Muscle of leg (tissue), 16 donors: ENCODE measurements around the gene CD300LF. TPM values are rescaled to one million over a fixed set of nuclear protein-coding genes. Genes with fewer than 3 reads are reported as not detected.

Experiments
- DNase-seq: peaks from one replicate; pipeline ENCODE4 v3.0.0; 2013
- H3K27ac ChIP-seq: one replicate; pipeline ENCODE4 v1.5.1; 2013; ENCODE audit warnings: mild to moderate bottlenecking, low read length, control low read depth
- H3K27me3 ChIP-seq: one replicate; pipeline ENCODE4 v1.6.1; 2013; ENCODE audit warnings: low read length; ENCODE audit not compliant: control insufficient read depth, insufficient read depth
- H3K36me3 ChIP-seq: one replicate; pipeline ENCODE4 v1.6.1; 2013; ENCODE audit warnings: low read length; ENCODE audit not compliant: control insufficient read depth, insufficient read depth
- H3K4me1 ChIP-seq: one replicate; pipeline ENCODE4 v1.6.1; 2013; ENCODE audit warnings: low read length; ENCODE audit not compliant: control insufficient read depth, insufficient read depth
- H3K4me3 ChIP-seq: one replicate; pipeline ENCODE4 v1.5.1; 2013; ENCODE audit warnings: low read length, control low read depth
- H3K9me3 ChIP-seq: replicated peaks from 2 replicates; pipeline ENCODE4 v1.6.1; 2013; ENCODE audit warnings: low read depth, low read length; ENCODE audit not compliant: control insufficient read depth
- WGBS: methylation state at CpG from one replicate; pipeline ENCODE4 v1.1.5; 2013; ENCODE audit warnings: missing lambda C conversion rate; ENCODE audit not compliant: insufficient coverage; 5-methylcytosine and 5-hydroxymethylcytosine counted together
- long read RNA-seq, 11 donors: transcript quantifications; one replicate each; lab custom pipeline, GENCODE V29; 2026
- polyA plus RNA-seq, 8 donors: library from polyadenylated mRNA; unstranded; fragments of 120-200 nt; gene quantifications; one replicate each; pipeline versions ENCODE4 v1.2.1 to v1.2.3, GENCODE V29; 2013; ENCODE audit warnings: inconsistent platforms in 1 of 8, low replicate concordance in 1 of 8; ENCODE audit not compliant: insufficient read length in 8 of 8, insufficient read depth in 1 of 8
- total RNA-seq: library from RNA; stranded (reverse); fragments of 120-200 nt; gene quantifications from one replicate; pipeline ENCODE4 v1.2.4, GENCODE V29; 2013

The CD300LF gene
- total RNA-seq (0.22 TPM), polyA plus RNA-seq (under 1 TPM; 0.21 to 0.65 (median 0.47) TPM)
- long read RNA-seq, donor 1, result 0 reads
- long read RNA-seq, donor 2, result 0 reads
- long read RNA-seq, donor 3, result 0 reads
- long read RNA-seq, donor 4, result 0 reads
- long read RNA-seq, donor 5, result 0 reads
- long read RNA-seq, donor 6, result 0 reads
- long read RNA-seq, donor 7, result 0 reads
- long read RNA-seq, donor 8, result 0 reads
- long read RNA-seq, donor 9, result 0 reads
- long read RNA-seq, donor 10, result 0 reads
- long read RNA-seq, donor 11, result 0 reads

DNA sequence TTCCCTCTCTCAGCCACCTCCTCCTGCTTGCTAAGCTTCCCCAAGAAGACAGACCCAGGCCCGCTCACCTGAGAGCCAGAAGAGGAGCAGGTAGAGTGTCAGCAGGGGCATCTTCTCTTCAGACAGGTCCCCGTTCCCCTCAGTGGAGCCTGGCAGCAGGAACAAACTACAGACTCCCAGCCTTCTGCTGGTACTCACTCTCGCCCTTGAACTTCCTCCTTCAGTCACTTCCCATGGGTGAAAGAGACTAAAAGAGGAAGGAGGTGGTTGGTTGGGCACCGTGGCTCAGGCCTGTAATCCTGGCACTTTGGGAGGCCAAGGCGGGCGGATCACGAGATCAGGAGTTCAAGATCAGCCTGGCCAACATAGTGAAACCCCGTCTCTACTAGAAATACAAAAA lies at the start of gene CD300LF:
CD300LF (minus strand) TSS at position 168 of the 400 bp plus-strand sequence; CDS start at position 111, 57 bp downstream.
- Histone ChIP-seq H3K4me1 (no peaks in the 10 kb centered on the region), H3K4me3 (no peak within 1 kb of the TSS), H3K27me3 (peaks cover 11% of the 10 kb centered on the region), H3K27ac (peak within 1 kb of the TSS; percentile 13), H3K36me3 (no peaks in the 10 kb centered on the region), H3K9me3 (no peaks in the 10 kb centered on the region)
- WGBS, result 80% methylated on average over 1 of the region's 8 CpGs
- DNase-seq, result peak; percentile 63

DNA sequence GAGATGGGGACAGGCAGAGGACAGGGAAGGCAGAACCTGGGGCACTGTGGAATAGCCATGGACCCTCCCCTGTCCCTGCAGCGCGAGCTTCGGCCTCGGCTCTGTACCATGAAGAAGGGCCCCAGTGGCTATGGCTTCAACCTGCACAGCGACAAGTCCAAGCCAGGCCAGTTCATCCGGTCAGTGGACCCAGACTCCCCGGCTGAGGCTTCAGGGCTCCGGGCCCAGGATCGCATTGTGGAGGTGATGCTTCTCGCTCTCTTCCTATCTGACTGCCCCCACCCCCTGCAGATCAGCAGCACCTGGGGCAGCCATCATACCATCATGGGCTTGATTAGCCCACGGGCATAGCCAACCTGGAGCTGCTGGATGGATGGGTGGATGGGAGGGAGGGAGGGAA lies 49.2 kb upstream of the CD300LF start:
- H3K36me3 ChIP-seq, result no peaks in the 10 kb centered on the region
- no peaks in the 10 kb centered on the region for H3K9me3 ChIP-seq
- no peaks in the 10 kb centered on the region for H3K27me3 ChIP-seq
- 94% methylated on average over 7 of the region's 11 CpGs for WGBS
- H3K4me3 ChIP-seq, result no peak overlapping the region
- H3K4me1 ChIP-seq, result peaks cover 62% of the 10 kb centered on the region
- no peak for DNase-seq
- no peak overlapping the region for H3K27ac ChIP-seq

DNA sequence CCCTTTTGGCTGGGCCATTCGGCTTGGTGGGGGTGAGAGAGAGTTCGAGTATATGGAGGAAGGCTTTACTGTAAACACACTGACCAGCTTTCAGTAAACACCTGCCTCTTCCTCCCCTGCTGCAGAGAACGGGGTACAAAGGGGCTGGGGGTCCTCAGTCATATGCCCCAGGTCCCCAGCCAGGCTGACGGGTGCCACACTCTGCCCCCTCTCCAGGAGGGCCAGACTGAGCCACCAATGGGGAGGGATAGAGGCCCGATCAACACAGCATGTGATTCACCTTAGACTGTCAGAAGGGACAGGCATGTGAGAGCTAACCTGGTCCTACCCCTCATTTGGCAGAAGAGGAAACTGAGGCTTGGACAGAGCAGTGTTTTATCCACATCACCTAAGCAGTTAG lies 48.7 kb upstream of the CD300LF start:
- H3K27me3 ChIP-seq, result no peaks in the 10 kb centered on the region
- no peaks in the 10 kb centered on the region for H3K9me3 ChIP-seq
- H3K4me1 ChIP-seq, result peaks cover 64% of the 10 kb centered on the region
- WGBS, result 76% methylated on average over 3 of the region's 5 CpGs
- H3K36me3 ChIP-seq, result no peaks in the 10 kb centered on the region
- no peak for DNase-seq
- H3K27ac ChIP-seq, result no peak overlapping the region
- no peak overlapping the region for H3K4me3 ChIP-seq

DNA sequence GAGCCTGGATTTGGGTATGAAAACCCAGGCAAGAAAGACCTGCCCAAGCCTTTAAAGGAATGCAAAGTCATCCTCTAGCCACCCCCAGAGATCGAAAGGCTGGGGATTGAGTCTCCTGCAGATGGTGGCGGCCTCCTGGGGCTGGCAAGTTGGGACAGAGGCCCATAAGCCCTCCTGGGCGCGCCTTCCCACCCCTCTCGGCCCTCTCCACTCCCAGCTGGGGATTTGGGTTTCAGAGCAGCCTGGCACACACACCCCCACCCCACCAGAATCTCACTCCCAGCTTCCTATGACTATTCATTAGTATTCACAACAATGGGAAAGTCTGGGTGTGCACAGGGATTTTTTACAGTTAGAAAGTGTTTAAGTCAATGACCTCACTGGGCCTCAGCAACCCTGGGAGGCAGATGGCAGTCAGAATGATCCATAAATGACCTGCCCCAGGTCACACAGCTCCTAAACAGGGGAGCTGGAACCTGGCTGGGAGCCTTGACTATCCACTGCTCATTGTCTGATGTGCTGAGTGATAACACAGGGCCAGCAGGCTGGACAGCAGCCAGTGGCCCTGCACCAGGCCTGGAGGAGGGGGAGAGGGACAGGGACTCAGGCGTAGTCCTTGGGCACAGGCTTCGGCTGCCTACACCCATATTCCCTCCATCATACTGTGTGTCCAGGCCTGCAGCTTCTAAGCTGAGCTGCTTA lies 47.8 kb upstream of the CD300LF start:
- H3K4me1 ChIP-seq, result peaks cover 64% of the 10 kb centered on the region
- no peaks in the 10 kb centered on the region for H3K27me3 ChIP-seq
- no CpG with 5 or more reads among the region's 7 CpGs for WGBS
- no peaks in the 10 kb centered on the region for H3K9me3 ChIP-seq
- H3K36me3 ChIP-seq, result no peaks in the 10 kb centered on the region
- DNase-seq, result no peak
- no peak overlapping the region for H3K4me3 ChIP-seq
- no peak overlapping the region for H3K27ac ChIP-seq

DNA sequence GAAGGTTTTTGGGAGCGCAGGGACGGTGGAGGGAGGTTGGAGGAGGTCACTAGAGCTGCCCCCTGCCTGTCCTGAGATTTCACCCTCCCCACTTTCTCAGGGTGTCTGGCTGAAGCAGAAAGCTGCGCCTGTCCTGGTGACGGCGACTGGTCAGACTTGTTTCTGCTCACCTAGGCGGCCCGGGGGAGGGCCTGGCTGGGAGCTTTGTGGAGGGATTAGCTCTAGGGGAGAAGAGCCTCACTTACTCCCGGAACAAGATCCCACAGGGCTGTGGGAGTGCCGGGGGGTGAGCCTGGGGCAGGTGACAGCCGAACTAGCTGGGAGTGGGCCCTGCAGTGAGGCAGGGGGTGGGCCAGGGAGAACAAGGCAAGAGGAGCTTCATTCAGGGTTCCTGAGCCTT lies 47.2 kb upstream of the CD300LF start:
- 55% methylated on average over 5 of the region's 10 CpGs for WGBS
- DNase-seq, result no peak
- H3K27ac ChIP-seq, result no peak overlapping the region
- H3K36me3 ChIP-seq, result no peaks in the 10 kb centered on the region
- peaks cover 64% of the 10 kb centered on the region for H3K4me1 ChIP-seq
- H3K27me3 ChIP-seq, result no peaks in the 10 kb centered on the region
- H3K4me3 ChIP-seq, result no peak overlapping the region
- H3K9me3 ChIP-seq, result no peaks in the 10 kb centered on the region

DNA sequence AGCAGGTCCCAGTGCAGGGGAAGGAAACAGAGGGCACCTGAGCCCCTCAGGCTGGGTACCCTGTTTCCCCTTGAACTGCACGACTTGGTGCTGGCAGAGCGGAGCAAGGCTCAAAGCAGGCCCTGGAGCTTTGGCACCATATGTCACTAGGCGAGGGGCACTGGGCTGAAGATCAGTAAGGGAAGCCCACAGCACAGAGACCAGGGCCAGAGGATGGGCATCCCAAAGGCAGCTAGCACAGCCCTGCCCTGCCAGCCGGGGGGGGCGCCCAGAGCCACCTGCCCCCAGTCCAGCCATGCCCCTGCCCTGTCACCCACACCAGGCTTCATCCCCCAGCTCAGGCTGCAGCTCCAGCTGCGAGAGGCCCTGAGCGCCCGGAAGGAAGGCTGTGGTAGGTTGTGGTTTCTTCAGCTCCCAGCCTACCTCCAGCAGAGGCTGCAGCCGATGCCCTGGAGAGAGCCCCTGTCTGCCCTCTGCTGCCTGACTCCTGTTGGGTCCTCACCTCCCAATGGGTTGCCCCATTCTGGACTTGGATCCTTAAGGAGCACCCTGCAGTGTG lies 46.6 kb upstream of the CD300LF start:
- H3K27me3 ChIP-seq, result no peaks in the 10 kb centered on the region

DNA sequence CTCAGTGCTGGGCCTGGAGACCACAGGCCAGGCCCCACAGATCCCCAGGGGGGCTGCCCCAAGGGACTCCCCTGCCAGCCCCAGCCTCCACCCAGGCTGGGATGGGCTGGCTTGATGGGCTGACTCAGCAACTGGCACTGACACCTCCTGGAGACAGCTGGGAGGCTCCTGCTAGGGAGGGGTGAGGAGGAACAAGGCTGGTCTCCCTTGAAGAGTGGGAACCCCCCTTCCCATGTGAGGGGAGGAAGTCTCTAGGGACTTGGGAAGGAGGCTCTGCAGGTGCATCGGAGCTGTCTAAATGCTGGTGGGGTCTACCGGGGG lies 46.1 kb upstream of the CD300LF start:
- DNase-seq, result peak; percentile 65
- H3K4me1 ChIP-seq, result peaks cover 60% of the 10 kb centered on the region
- H3K27me3 ChIP-seq, result no peaks in the 10 kb centered on the region
- H3K9me3 ChIP-seq, result no peaks in the 10 kb centered on the region
- no peaks in the 10 kb centered on the region for H3K36me3 ChIP-seq
- no peak overlapping the region for H3K4me3 ChIP-seq
- H3K27ac ChIP-seq, result peak overlapping the region; percentile 38
- no CpG with 5 or more reads among the region's 2 CpGs for WGBS

More for the DNA sequence above, 46.6 kb upstream of the CD300LF start:
- H3K36me3 ChIP-seq, result no peaks in the 10 kb centered on the region
- H3K27ac ChIP-seq, result peak overlapping the region; percentile 7
- H3K4me1 ChIP-seq, result peaks cover 64% of the 10 kb centered on the region
- H3K4me3 ChIP-seq, result no peak overlapping the region
- H3K9me3 ChIP-seq, result no peaks in the 10 kb centered on the region
- 64% methylated on average over 4 of the region's 9 CpGs for WGBS
- no peak for DNase-seq

DNA sequence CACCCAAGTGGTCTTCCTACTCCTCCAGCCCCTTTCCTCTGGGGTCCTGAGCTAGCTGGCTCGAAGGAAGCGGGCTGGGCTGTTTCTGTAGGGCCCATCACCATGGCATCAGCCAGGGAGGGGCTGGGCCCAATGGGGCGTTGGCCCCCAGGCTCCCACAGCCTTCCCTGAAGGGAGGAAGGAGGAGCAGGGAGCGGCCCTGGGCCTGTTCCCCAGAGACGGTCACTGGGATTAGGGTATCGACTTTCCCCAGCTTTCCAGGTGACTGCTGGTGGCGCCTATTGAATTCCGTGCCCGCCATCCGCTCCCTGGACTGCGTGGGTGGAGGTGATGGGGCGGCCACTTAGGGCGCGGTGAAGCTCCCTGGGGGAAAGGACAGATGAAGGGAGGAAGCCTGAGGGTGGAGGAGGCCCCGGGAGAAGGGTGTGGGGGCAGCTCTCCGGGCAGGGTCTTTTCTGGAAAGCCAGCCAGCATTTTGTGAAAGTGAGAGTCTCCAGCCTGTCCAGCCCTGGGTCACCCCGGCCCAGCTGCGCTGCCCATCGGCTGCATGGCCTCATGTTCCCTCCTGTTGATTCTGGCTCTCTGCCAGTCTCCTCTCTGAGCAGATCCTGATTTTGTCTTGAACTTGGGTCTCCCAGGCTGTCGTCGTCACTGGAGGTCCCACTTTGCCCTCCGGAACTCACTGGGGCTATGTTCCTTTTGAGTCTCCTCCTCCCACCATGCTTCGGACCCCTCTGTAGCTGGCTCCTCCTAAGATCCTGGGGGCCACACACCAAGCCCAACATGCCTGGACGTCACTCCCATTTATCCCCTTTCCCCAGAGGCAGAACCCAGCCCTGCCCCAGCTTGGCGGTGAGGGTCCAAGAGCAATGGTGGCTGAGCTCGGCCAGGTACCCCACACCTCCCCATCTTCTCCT lies 45.5 kb upstream of the CD300LF start:
- H3K27ac ChIP-seq, result peak overlapping the region; percentile 38
- 61% methylated on average over 24 of the region's 26 CpGs for WGBS
- no peaks in the 10 kb centered on the region for H3K9me3 ChIP-seq
- no peak overlapping the region for H3K4me3 ChIP-seq
- no peaks in the 10 kb centered on the region for H3K36me3 ChIP-seq
- DNase-seq, result peak; percentile 66
- peaks cover 54% of the 10 kb centered on the region for H3K4me1 ChIP-seq
- H3K27me3 ChIP-seq, result peaks cover 2% of the 10 kb centered on the region

DNA sequence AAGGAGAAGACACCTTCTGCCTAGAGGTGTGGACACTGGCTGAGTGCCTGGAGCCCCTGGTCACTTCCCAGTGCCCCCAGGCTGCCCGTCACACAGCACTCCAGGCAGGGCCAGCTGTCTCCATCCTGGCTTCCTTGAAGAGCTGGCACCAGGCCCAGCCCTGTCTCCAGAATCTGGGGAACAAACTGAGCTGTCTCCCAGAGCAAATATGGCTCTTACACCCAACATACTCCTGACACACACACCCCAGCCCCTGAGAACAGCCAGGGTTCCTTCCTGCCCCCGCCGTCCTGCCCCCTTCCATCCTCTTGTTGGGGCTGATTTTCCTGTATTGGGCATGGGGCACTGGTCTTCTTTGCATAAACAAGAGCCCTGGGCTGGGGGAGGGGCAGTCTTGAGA lies 44.8 kb upstream of the CD300LF start:
- H3K27me3 ChIP-seq, result peaks cover 5% of the 10 kb centered on the region
- WGBS, result 0% methylated on average over 1 of the region's 3 CpGs
- H3K4me1 ChIP-seq, result peaks cover 48% of the 10 kb centered on the region
- no peak for DNase-seq
- peak overlapping the region; percentile 6 for H3K27ac ChIP-seq
- H3K36me3 ChIP-seq, result no peaks in the 10 kb centered on the region
- no peak overlapping the region for H3K4me3 ChIP-seq
- H3K9me3 ChIP-seq, result no peaks in the 10 kb centered on the region

DNA sequence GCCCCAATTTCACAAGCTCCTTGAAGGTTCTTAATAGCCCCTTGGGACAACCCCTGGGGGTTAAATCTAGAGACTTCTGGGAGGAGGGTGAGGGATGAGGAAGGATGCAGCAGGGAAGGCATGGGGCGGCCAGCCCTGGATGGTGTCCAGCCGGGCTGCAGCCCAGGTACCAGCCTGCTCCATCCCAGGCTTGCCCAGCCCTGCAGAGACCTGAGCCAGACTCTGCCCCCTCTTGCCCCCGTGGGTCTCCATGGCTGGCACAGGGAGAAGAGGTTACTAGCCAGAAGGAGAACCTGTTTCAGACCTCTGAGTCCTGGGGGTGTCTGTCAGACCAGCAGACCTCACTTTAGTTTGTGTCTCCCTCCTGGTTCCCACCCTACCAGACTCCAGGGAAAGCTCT lies 44.2 kb upstream of the CD300LF start:
- Histone ChIP-seq H3K4me3 (no peak overlapping the region), H3K9me3 (no peaks in the 10 kb centered on the region), H3K36me3 (no peaks in the 10 kb centered on the region), H3K27ac (no peak overlapping the region), H3K4me1 (peaks cover 45% of the 10 kb centered on the region), H3K27me3 (peaks cover 5% of the 10 kb centered on the region)
- no peak for DNase-seq
- 100% methylated on average over 1 of the region's 3 CpGs for whole genome bisulfite sequencing
